Trophoblast cell (in vitro differentiated cells and primary cell): ENCODE results near the gene GUCA2A.
A peak's percentile ranks its signal among the peaks of the same experiment; 100 is the strongest.

Experiments used
- DNase-seq, 2 donors: peaks; one replicate each; pipeline ENCODE4 v3.0.0-alpha.2; 2016
- H2AFZ ChIP-seq: 2 replicates; pipeline ENCODE4 v1.6.1; 2013; ENCODE audit warnings: low read length, moderate library complexity, mild to moderate bottlenecking; ENCODE audit not compliant: insufficient read depth, poor library complexity
- H2AK5ac ChIP-seq: 2 replicates; pipeline ENCODE4 v1.6.1; 2013; ENCODE audit warnings: mild to moderate bottlenecking, low read length
- H2BK120ac ChIP-seq: 2 replicates; pipeline ENCODE4 v1.6.1; 2013; ENCODE audit warnings: low read length, mild to moderate bottlenecking, moderate library complexity; ENCODE audit not compliant: insufficient read depth, poor library complexity
- H2BK12ac ChIP-seq: 2 replicates; pipeline ENCODE4 v1.6.1; 2013; ENCODE audit warnings: mild to moderate bottlenecking, low read length, moderate library complexity
- H2BK5ac ChIP-seq: 2 replicates; pipeline ENCODE4 v1.6.1; 2013; ENCODE audit warnings: low read length, low read depth, moderate library complexity, mild to moderate bottlenecking; ENCODE audit not compliant: poor library complexity
- H3K14ac ChIP-seq: 2 replicates; pipeline ENCODE4 v1.6.1; 2013; ENCODE audit warnings: mild to moderate bottlenecking, low read length
- H3K18ac ChIP-seq: 2 replicates; pipeline ENCODE4 v1.6.1; 2013; ENCODE audit warnings: mild to moderate bottlenecking, low read length
- H3K23ac ChIP-seq: 2 replicates; pipeline ENCODE4 v1.6.1; 2013; ENCODE audit warnings: low read length
- H3K27ac ChIP-seq: 2 replicates; pipeline ENCODE4 v1.5.1; 2013; ENCODE audit warnings: low read depth, mild to moderate bottlenecking, inconsistent platforms, low read length, moderate library complexity
- H3K27me3 ChIP-seq: 2 replicates; pipeline ENCODE4 v1.6.1; 2013; ENCODE audit warnings: inconsistent platforms, mild to moderate bottlenecking, low read length, moderate library complexity; ENCODE audit not compliant: insufficient read depth
- H3K36me3 ChIP-seq, 2 experiments: 1 replicate in 1 of 2; 2 replicates in 1 of 2; pipeline ENCODE4 v1.6.1; 2013; ENCODE audit warnings: low read length in 2 of 2, mild to moderate bottlenecking in 2 of 2, moderate library complexity in 1 of 2; ENCODE audit not compliant: insufficient read depth in 2 of 2, control insufficient read depth in 1 of 2
- H3K4ac ChIP-seq: 2 replicates; pipeline ENCODE4 v1.6.1; 2013; ENCODE audit warnings: low read depth, mild to moderate bottlenecking, low read length, moderate library complexity
- H3K4me1 ChIP-seq, 2 experiments: 1 replicate in 1 of 2; 2 replicates in 1 of 2; pipeline ENCODE4 v1.6.1; 2013; ENCODE audit warnings: low read length in 2 of 2, mild to moderate bottlenecking in 2 of 2, moderate library complexity in 1 of 2; ENCODE audit not compliant: insufficient read depth in 2 of 2, control insufficient read depth in 1 of 2
- H3K4me2 ChIP-seq: 2 replicates; pipeline ENCODE4 v1.6.1; 2013; ENCODE audit warnings: inconsistent platforms, mild to moderate bottlenecking, low read length, moderate library complexity
- H3K4me3 ChIP-seq: 2 replicates; pipeline ENCODE4 v1.5.1; 2013; ENCODE audit warnings: mild to moderate bottlenecking, low read depth, low read length, inconsistent platforms
- H3K79me1 ChIP-seq: one replicate; pipeline ENCODE4 v1.6.1; 2013; ENCODE audit warnings: low read length
- H3K79me2 ChIP-seq: 2 replicates; pipeline ENCODE4 v1.6.1; 2013; ENCODE audit warnings: low read length, mild to moderate bottlenecking; ENCODE audit not compliant: control insufficient read depth, insufficient read depth, poor library complexity
- H3K9ac ChIP-seq: 2 replicates; pipeline ENCODE4 v1.6.1; 2013; ENCODE audit warnings: mild to moderate bottlenecking, low read length
- H3K9me3 ChIP-seq: 2 replicates; pipeline ENCODE4 v1.6.1; 2013; ENCODE audit warnings: low read depth, mild to moderate bottlenecking, control low read depth, inconsistent platforms, low read length; ENCODE audit not compliant: insufficient read depth
- H4K12ac ChIP-seq: 2 replicates; pipeline ENCODE4 v1.6.1; 2013; ENCODE audit warnings: low read depth, mild to moderate bottlenecking, low read length, moderate library complexity
- H4K8ac ChIP-seq: 2 replicates; pipeline ENCODE4 v1.6.1; 2013; ENCODE audit warnings: low read depth, mild to moderate bottlenecking, low read length, moderate library complexity
- H4K91ac ChIP-seq: one replicate; pipeline ENCODE4 v1.6.1; 2013; ENCODE audit warnings: low read depth, mild to moderate bottlenecking, low read length, moderate library complexity
- WGBS: extraction: QIAGEN DNeasy Blood & Tissue Kit; methylation state at CpG from one replicate; pipeline ENCODE4 v1.1.7; 2013; ENCODE audit warnings: missing lambda C conversion rate; ENCODE audit not compliant: insufficient read length, insufficient coverage; ENCODE audit errors: extremely low coverage; 5-methylcytosine and 5-hydroxymethylcytosine counted together

The GUCA2A gene

GRCh38 chr1:42168763-42169162, 4.2 kb upstream of the GUCA2A start:
- Histone ChIP-seq H2BK12ac (no peak overlapping the region), H2BK120ac (no peak overlapping the region), H4K12ac (no peak overlapping the region), H4K91ac (no peak overlapping the region), H3K4me2 (no peak overlapping the region), H3K27ac (no peak overlapping the region), H3K4ac (no peak overlapping the region), H3K23ac (no peak overlapping the region), H3K4me1 (peaks cover 29 to 38% of the 10 kb centered on the region in 2 experiments), H3K9ac (no peak overlapping the region), H2BK5ac (no peak overlapping the region), H3K36me3 (no peaks in the 10 kb centered on the region), H3K79me2 (no peaks in the 10 kb centered on the region), H3K9me3 (peaks cover 8% of the 10 kb centered on the region), H3K4me3 (no peak overlapping the region), H3K27me3 (no peaks in the 10 kb centered on the region), H3K14ac (no peak overlapping the region), H3K79me1 (no peaks in the 10 kb centered on the region), H2AFZ (no peak overlapping the region), H2AK5ac (no peak overlapping the region), H4K8ac (no peak overlapping the region), H3K18ac (no peak overlapping the region)
- no CpG with 5 or more reads among the region's 3 CpGs for WGBS
- no peak for DNase-seq

- H4K12ac ChIP-seq, result no peak overlapping the region
- no peak overlapping the region for H4K8ac ChIP-seq
- H3K4me2 ChIP-seq, result no peak overlapping the region
- no peak overlapping the region for H3K27ac ChIP-seq
- peaks cover 28 to 35% of the 10 kb centered on the region in 2 experiments for H3K4me1 ChIP-seq
- H2BK5ac ChIP-seq, result no peak overlapping the region
- no peaks in the 10 kb centered on the region for H3K27me3 ChIP-seq
- no peaks in the 10 kb centered on the region for H3K79me2 ChIP-seq
- no peaks in the 10 kb centered on the region for H3K79me1 ChIP-seq
- H4K91ac ChIP-seq, result no peak overlapping the region
- H3K4ac ChIP-seq, result no peak overlapping the region
- H3K36me3 ChIP-seq, result no peaks in the 10 kb centered on the region
- DNase-seq, result no peak
- H3K9ac ChIP-seq, result no peak overlapping the region
- H3K14ac ChIP-seq, result no peak overlapping the region
- H2BK12ac ChIP-seq, result no peak overlapping the region
- H2AK5ac ChIP-seq, result no peak overlapping the region
- H3K9me3 ChIP-seq, result peaks cover 8% of the 10 kb centered on the region
- no peak overlapping the region for H2BK120ac ChIP-seq
- no CpG with 5 or more reads among the region's 1 CpG for WGBS
- H3K4me3 ChIP-seq, result no peak overlapping the region
- H3K23ac ChIP-seq, result no peak overlapping the region
- no peak overlapping the region for H2AFZ ChIP-seq
- H3K18ac ChIP-seq, result no peak overlapping the region
Measured at GRCh38 chr1:42168391-42168670, 3.8 kb upstream of the GUCA2A start.

GRCh38 chr1:42167611-42168390, 3.3 kb upstream of the GUCA2A start:
- no CpG with 5 or more reads among the region's 21 CpGs for WGBS

GRCh38 chr1:42165511-42166210, 1.1 kb upstream of the GUCA2A start:
- Histone ChIP-seq H4K8ac (no peak overlapping the region), H3K79me2 (no peaks in the 10 kb centered on the region), H2BK5ac (no peak overlapping the region), H3K18ac (no peak overlapping the region), H3K79me1 (no peaks in the 10 kb centered on the region), H3K4me1 (peaks cover 21% of the 10 kb centered on the region in 2 experiments), H3K9me3 (peaks cover 8% of the 10 kb centered on the region), H3K14ac (no peak overlapping the region), H2AK5ac (no peak overlapping the region), H3K36me3 (no peaks in the 10 kb centered on the region), H3K4me3 (no peak overlapping the region), H4K12ac (no peak overlapping the region), H3K23ac (no peak overlapping the region), H2BK120ac (no peak overlapping the region), H3K27me3 (no peaks in the 10 kb centered on the region), H2AFZ (no peak overlapping the region), H3K4ac (no peak overlapping the region), H3K4me2 (peak overlapping the region; percentile 10), H2BK12ac (no peak overlapping the region), H3K27ac (no peak overlapping the region), H4K91ac (no peak overlapping the region), H3K9ac (no peak overlapping the region)
- DNase-seq, result peak; percentile 99 to 100
- WGBS, result no CpG with 5 or more reads among the region's 12 CpGs

More at GRCh38 chr1:42167611-42168390, 3.3 kb upstream of the GUCA2A start:
- Histone ChIP-seq H2BK5ac (no peak overlapping the region), H3K79me1 (no peaks in the 10 kb centered on the region), H4K8ac (no peak overlapping the region), H3K4ac (no peak overlapping the region), H3K14ac (no peak overlapping the region), H3K4me1 (peaks cover 28 to 32% of the 10 kb centered on the region in 2 experiments), H3K27ac (no peak overlapping the region), H2AFZ (no peak overlapping the region), H3K23ac (no peak overlapping the region), H4K91ac (no peak overlapping the region), H2AK5ac (no peak overlapping the region), H3K4me2 (no peak overlapping the region), H3K18ac (no peak overlapping the region), H2BK120ac (no peak overlapping the region), H3K79me2 (no peaks in the 10 kb centered on the region), H3K27me3 (no peaks in the 10 kb centered on the region), H4K12ac (no peak overlapping the region), H3K9ac (no peak overlapping the region), H3K9me3 (peaks cover 8% of the 10 kb centered on the region), H3K4me3 (no peak overlapping the region), H3K36me3 (no peaks in the 10 kb centered on the region), H2BK12ac (no peak overlapping the region)
- peak; percentile 44 to 68 for DNase-seq
